Smooth muscle cell (in vitro differentiated cells): ENCODE results near the gene REC8. TPM values are rescaled to one million over a fixed set of nuclear protein-coding genes. Genes with fewer than 3 reads are reported as not detected.

Experiments
- DNase-seq: peaks from one replicate; lab custom pipeline; 2025; ENCODE audit not compliant: unreplicated experiment; lab: John Stamatoyannopoulos, UW
- H2AFZ ChIP-seq: fragments of 200-600 bp; sonication (generic); 2 replicates; pipeline ENCODE4 v1.6.0; 2016; ENCODE audit warnings: antibody characterized with exemption, low read depth, mild to moderate bottlenecking
- H3F3A ChIP-seq: fragments of 200-600 bp; sonication (generic); 2 replicates; pipeline ENCODE4 v1.6.0; 2017; ENCODE audit warnings: antibody characterized with exemption, low read depth
- H3K27ac ChIP-seq: fragments of 200-600 bp; sonication (generic); 2 replicates; pipeline ENCODE4 v1.5.1; 2016; ENCODE audit warnings: low read depth, mild to moderate bottlenecking
- H3K27me3 ChIP-seq: fragments of 200-600 bp; sonication (generic); 2 replicates; pipeline ENCODE4 v1.6.1; 2016; ENCODE audit warnings: low read depth, mild to moderate bottlenecking
- H3K36me3 ChIP-seq: fragments of 200-600 bp; sonication (generic); 2 replicates; pipeline ENCODE4 v1.5.1; 2016; ENCODE audit warnings: low read depth
- H3K4me1 ChIP-seq: fragments of 200-600 bp; sonication (generic); 2 replicates; pipeline ENCODE4 v1.5.1; 2016; ENCODE audit warnings: low read depth
- H3K4me2 ChIP-seq: fragments of 200-600 bp; sonication (generic); 2 replicates; pipeline ENCODE4 v1.6.0; 2016; ENCODE audit warnings: mild to moderate bottlenecking
- H3K4me3 ChIP-seq: fragments of 200-600 bp; sonication (generic); 2 replicates; pipeline ENCODE4 v1.5.1; 2016; ENCODE audit warnings: mild to moderate bottlenecking
- H3K79me2 ChIP-seq: fragments of 200-600 bp; sonication (generic); 2 replicates; pipeline ENCODE4 v1.6.0; 2016; ENCODE audit warnings: low read depth, mild to moderate bottlenecking
- H3K9ac ChIP-seq: fragments of 200-600 bp; sonication (generic); 2 replicates; pipeline ENCODE4 v1.6.0; 2016; ENCODE audit warnings: low read depth
- H3K9me3 ChIP-seq: fragments of 200-600 bp; sonication (generic); replicated peaks from 2 replicates; pipeline ENCODE4 v1.5.1; 2016; ENCODE audit warnings: low read depth
- H4K20me1 ChIP-seq: fragments of 200-600 bp; sonication (generic); 2 replicates; pipeline ENCODE4 v1.6.0; 2016; ENCODE audit warnings: low read depth
- WGBS: methylation state at CpG from one replicate; pipeline ENCODE4 v1.1.7; 2016; ENCODE audit warnings: low lambda C conversion rate; 5-methylcytosine and 5-hydroxymethylcytosine counted together
- polyA plus RNA-seq: library from polyadenylated mRNA; unstranded; fragments of >200 nt; fragmentation: Nextera tagmentation; extraction: Ambion mirVana; gene quantifications from 2 replicates; pipeline ENCODE4 v1.2.1, GENCODE V29; 2016
- total RNA-seq: library from RNA; depleted of rRNA; stranded (reverse); fragments of >200 nt; gene quantifications from 2 replicates; pipeline ENCODE4 v1.2.3, GENCODE V29; 2014
- TF ChIP-seq, protein P1 (sequence below): fragments of 200-600 bp; sonication (generic); IDR thresholded peaks from 2 replicates; pipeline ENCODE4 v1.5.1; 2017; ENCODE audit warnings: borderline replicate concordance, mild to moderate bottlenecking, antibody characterized with exemption; ENCODE audit not compliant: insufficient read depth, poor library complexity, severe bottlenecking

Gene REC8
- total and polyA plus RNA-seq, 2 experiments from 2014 or later: 9.3 to 16.8 TPM

GRCh38 chr14:24207625-24208024 lies 35.7 kb downstream of the REC8 start:
- Histone ChIP-seq H3K4me3 (no peak overlapping the region), H3K4me1 (no peaks in the 10 kb centered on the region), H3K79me2 (peaks cover 6% of the 10 kb centered on the region), H3K27me3 (no peaks in the 10 kb centered on the region), H3K9me3 (no peaks in the 10 kb centered on the region), H3K4me2 (no peak overlapping the region), H4K20me1 (no peaks in the 10 kb centered on the region), H3K27ac (no peak overlapping the region), H2AFZ (no peak overlapping the region), H3K36me3 (no peaks in the 10 kb centered on the region), H3F3A (no peaks in the 10 kb centered on the region), H3K9ac (no peak overlapping the region)
- no peak for DNase-seq
- WGBS: 100% methylated on average over 2 of the region's 2 CpGs
- TF ChIP-seq, protein P1, sequence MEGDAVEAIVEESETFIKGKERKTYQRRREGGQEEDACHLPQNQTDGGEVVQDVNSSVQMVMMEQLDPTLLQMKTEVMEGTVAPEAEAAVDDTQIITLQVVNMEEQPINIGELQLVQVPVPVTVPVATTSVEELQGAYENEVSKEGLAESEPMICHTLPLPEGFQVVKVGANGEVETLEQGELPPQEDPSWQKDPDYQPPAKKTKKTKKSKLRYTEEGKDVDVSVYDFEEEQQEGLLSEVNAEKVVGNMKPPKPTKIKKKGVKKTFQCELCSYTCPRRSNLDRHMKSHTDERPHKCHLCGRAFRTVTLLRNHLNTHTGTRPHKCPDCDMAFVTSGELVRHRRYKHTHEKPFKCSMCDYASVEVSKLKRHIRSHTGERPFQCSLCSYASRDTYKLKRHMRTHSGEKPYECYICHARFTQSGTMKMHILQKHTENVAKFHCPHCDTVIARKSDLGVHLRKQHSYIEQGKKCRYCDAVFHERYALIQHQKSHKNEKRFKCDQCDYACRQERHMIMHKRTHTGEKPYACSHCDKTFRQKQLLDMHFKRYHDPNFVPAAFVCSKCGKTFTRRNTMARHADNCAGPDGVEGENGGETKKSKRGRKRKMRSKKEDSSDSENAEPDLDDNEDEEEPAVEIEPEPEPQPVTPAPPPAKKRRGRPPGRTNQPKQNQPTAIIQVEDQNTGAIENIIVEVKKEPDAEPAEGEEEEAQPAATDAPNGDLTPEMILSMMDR: no peak

DNA sequence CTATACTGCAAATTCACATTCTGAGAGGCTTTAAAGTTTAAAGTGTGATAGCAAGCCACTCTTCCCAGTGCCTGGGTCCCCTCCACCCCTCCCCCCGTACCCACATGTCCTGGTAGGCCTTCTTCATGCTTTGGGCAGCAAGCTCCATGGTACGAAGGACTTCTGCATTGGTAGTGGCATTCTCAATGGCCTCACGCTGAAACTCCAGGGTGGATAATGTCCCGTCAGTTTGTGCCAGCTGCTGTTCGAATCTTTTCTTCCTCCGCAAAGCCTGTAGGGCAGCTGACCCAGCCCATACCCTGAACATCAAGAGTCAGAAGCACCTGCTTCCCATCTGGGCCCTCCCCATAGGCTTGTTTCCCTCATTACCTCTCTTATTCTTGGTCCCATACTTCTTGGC lies 39.4 kb downstream of the REC8 start:
- Histone ChIP-seq H3F3A (peaks cover 1% of the 10 kb centered on the region), H3K9ac (no peak overlapping the region), H4K20me1 (no peaks in the 10 kb centered on the region), H3K27me3 (no peaks in the 10 kb centered on the region), H3K27ac (no peak overlapping the region), H3K4me2 (no peak overlapping the region), H3K4me3 (no peak overlapping the region), H3K9me3 (no peaks in the 10 kb centered on the region), H3K79me2 (peaks cover 6% of the 10 kb centered on the region), H3K36me3 (no peaks in the 10 kb centered on the region), H2AFZ (no peak overlapping the region), H3K4me1 (peaks cover 3% of the 10 kb centered on the region)
- DNase-seq: no peak
- TF ChIP-seq, protein P1: no peak
- 99% methylated on average over 6 of the region's 6 CpGs for WGBS

- WGBS: 1% methylated on average over 51 of the region's 53 CpGs
- TF ChIP-seq, protein P1: no peak
Measured at GRCh38 chr14:24212924-24213865, 41.3 kb downstream of the REC8 start, which contains the start of gene CHMP4A. CHMP4A (minus strand) TSS chr14:24213488; CDS start chr14:24213439, 49 bp downstream.

More at GRCh38 chr14:24212924-24213865, 41.3 kb downstream of the REC8 start, which contains the start of gene CHMP4A:
- no peaks in the 10 kb centered on the region for H4K20me1 ChIP-seq
- H3K9me3 ChIP-seq: no peaks in the 10 kb centered on the region
- peak within 1 kb of the TSS; percentile 56 for H3K4me3 ChIP-seq
- H3K4me2 ChIP-seq: peak within 1 kb of the TSS; percentile 93
- H2AFZ ChIP-seq: peak within 1 kb of the TSS; percentile 84
- no peaks in the 10 kb centered on the region for H3K27me3 ChIP-seq
- H3K27ac ChIP-seq: peak within 1 kb of the TSS; percentile 99
- H3K79me2 ChIP-seq: peaks cover 6% of the 10 kb centered on the region
- peaks cover 3% of the 10 kb centered on the region for H3K4me1 ChIP-seq
- H3F3A ChIP-seq: peaks cover 4% of the 10 kb centered on the region
- H3K9ac ChIP-seq: peak within 1 kb of the TSS; percentile 96
- peak; percentile 88 for DNase-seq
- H3K36me3 ChIP-seq: no peaks in the 10 kb centered on the region
